ENCODE results near the gene PRKAR2A. TPM values are rescaled to one million over a fixed set of nuclear protein-coding genes. Genes with fewer than 3 reads are reported as not detected.

PRKAR2A gene
- total and polyA plus RNA-seq, 2 donors (not counting 3 experiments of a cell fraction or from before 2014, with no cell fraction given) = 8.6 to 69.9 TPM

DNA sequence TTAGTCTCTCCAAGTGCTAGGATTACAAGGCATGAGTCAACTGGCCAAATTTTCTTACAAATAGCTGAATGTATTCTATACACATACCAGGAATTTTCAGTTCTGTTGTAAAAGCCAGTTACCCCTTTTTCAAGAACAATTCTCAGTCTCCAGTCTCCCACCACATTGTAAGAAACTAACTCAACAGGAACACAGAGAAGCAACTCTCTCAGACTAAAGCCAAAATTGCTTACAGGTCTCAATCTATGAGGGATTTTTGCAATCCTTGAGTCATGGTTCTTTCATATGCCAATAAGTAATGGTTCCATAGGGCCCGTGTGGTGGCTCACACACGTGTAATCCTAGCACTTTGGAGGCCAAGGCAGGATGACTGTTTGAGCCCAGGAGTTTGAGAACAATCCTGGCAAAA is 139.2 kb downstream of the PRKAR2A start:
- Histone ChIP-seq H3K36me3 (ENCODE audit: control insufficient read depth in 2 of 2, extremely low read depth in 1 of 2, insufficient read depth in 2 of 2, low read length in 2 of 2) (peaks cover 7 to 21% of the 10 kb centered on the region in 2 experiments), H3K79me2 (ENCODE audit: control insufficient read depth, insufficient read depth, low read length) (peaks cover 91% of the 10 kb centered on the region), H3K4me1 (ENCODE audit: control insufficient read depth, extremely low read depth, insufficient read depth, low read length) (peaks cover 3% of the 10 kb centered on the region), H3K4me2 (ENCODE audit: insufficient read depth, low read length) (no peak overlapping the region), H3K27ac (ENCODE audit: insufficient read depth, low read depth, low read length) (no peak overlapping the region), H3K9me1 (replicated peaks; ENCODE audit: control insufficient read depth, extremely low read depth, insufficient read depth, low read length) (no peaks in the 10 kb centered on the region), H4K20me1 (replicated peaks; ENCODE audit: control insufficient read depth, extremely low read depth, insufficient read depth, low read length) (peaks cover 15% of the 10 kb centered on the region), H3K9me3 (replicated peaks; ENCODE audit: control insufficient read depth, insufficient read depth, low read length) (no peaks in the 10 kb centered on the region), H3K27me3 (ENCODE audit: control insufficient read depth in 2 of 2, insufficient read depth in 2 of 2, low read length in 2 of 2) (no peaks in the 10 kb centered on the region), H3K4me3 (replicated peaks in 1 of 3; ENCODE audit: insufficient read depth in 1 of 3, low read depth in 1 of 3, low read length in 3 of 3) (no peak overlapping the region), H2AFZ (ENCODE audit: low read depth, low read length) (no peak overlapping the region), H3K9ac (replicated peaks; ENCODE audit: extremely low read depth, insufficient read depth, low read length) (no peak overlapping the region)
- no TSS peak for BruUV-seq (replicated peaks)
- DNase-seq (ENCODE audit: low read depth, low spot score) (no peak), FAIRE-seq (no peak)
- dilution Hi-C loops (cut with MboI; ENCODE audit: extremely low pct_ligation_motif_present, low sequenced_read_pairs) = no loop called here
- POLR2A ChIA-PET = interaction anchor here (0.5 kb wide), 1 partner anchor 48 kb away, joined by 3 read pairs; no protein-coding TSS in a partner anchor
- CTCF ChIA-PET = interaction anchor here (0.8 kb wide), 1 partner anchor 10 kb away, joined by 3 read pairs; no protein-coding TSS in a partner anchor
- intact Hi-C loops (cut with micrococcal nuclease) = no loop called here
- TF ChIP-seq POLR2AphosphoS5 (IDR thresholded peaks at IDR 0.05; ENCODE audit: insufficient read depth, low read depth, low read length) (no peak), POLR2A (IDR thresholded peaks at IDR 0.05; ENCODE audit: low read depth, low read length) (no peak), MYC (IDR thresholded peaks at IDR 0.05; ENCODE audit: low read depth, low read length) (no peak), GATA2 (IDR thresholded peaks at IDR 0.05; ENCODE audit: insufficient read depth, insufficient read length, low read depth, low read length) (no peak), EZH2 (IDR thresholded peaks at IDR 0.05; ENCODE audit: borderline replicate concordance, low read depth, low read length, severe bottlenecking) (no peak), FOS (IDR thresholded peaks at IDR 0.05; ENCODE audit: borderline replicate concordance, insufficient read depth, low read length) (no peak), CTCF (IDR thresholded peaks at IDR 0.05; ENCODE audit: extremely low read depth in 1 of 2, insufficient read depth in 1 of 2, low read depth in 1 of 2, low read length in 2 of 2) (no peak), JUN (IDR thresholded peaks at IDR 0.05; ENCODE audit: borderline replicate concordance, insufficient read depth, insufficient read length, low read depth) (no peak)
- TF ChIP-seq, protein P1, sequence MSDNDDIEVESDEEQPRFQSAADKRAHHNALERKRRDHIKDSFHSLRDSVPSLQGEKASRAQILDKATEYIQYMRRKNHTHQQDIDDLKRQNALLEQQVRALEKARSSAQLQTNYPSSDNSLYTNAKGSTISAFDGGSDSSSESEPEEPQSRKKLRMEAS (IDR thresholded peaks at IDR 0.05; ENCODE audit: insufficient read depth, insufficient read length) = no peak

Measured in endothelial cell of umbilical vein (primary cell).